ENCODE measurements around the gene SEMA6A.

DNA sequence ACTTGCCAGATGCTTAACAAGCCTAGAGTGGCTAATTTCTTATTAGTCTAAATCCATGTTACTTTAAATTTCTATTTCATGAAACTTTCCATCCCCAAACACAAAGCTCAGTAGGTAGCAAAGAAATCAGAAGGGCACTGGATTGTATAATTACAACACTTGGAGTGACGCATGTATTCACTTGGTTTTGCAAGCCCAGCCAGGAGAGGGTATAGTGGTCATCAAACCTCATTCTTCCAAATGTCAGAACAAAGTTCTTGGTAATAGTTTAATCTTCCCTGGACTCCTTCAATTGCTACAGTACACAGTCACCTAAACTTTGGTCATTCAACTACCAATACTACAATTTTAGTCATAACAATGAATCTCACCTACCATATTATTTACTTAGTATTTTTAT, 112.1 kb downstream of the SEMA6A start:
- TF ChIP-seq POLR2AphosphoS5 (IDR thresholded peaks at IDR 0.05; ENCODE audit: low read length) (no peak), HDAC6 (IDR thresholded peaks at IDR 0.05; ENCODE audit: unreplicated experiment) (no peak), RBBP5 (conservative IDR thresholded peaks at IDR 0.05) (no peak), TCF12 (IDR thresholded peaks at IDR 0.05; ENCODE audit: low read depth, low read length) (no peak), SUZ12 (IDR thresholded peaks at IDR 0.05; ENCODE audit: unreplicated experiment) (no peak)
